Choroid plexus epithelial cell (primary cell): ENCODE results near the gene KRTAP10-6.

ENCODE experiments used
- DNase-seq: peaks from one replicate; pipeline ENCODE4 v3.0.0-alpha.2; 2010; ENCODE audit warnings: low read depth
- H3K4me3 ChIP-seq: 2 replicates; pipeline ENCODE4 v1.5.1; 2011; ENCODE audit warnings: low read depth, mild to moderate bottlenecking, control low read depth, low read length, moderate library complexity
- CTCF ChIP-seq: conservative IDR thresholded peaks from 2 replicates; pipeline ENCODE4 v1.5.1; 2011; ENCODE audit warnings: low read depth, mild to moderate bottlenecking, control low read depth, inconsistent platforms, low read length, moderate library complexity

Gene KRTAP10-6

GRCh38 chr21:44572959-44573583 is 19.2 kb downstream of the KRTAP10-6 start:
- no peak for DNase-seq
- no peak for TF ChIP-seq CTCF
- H3K4me3 ChIP-seq: no peak overlapping the region

- TF ChIP-seq CTCF: no peak
- H3K4me3 ChIP-seq: no peak overlapping the region
- DNase-seq: no peak
Observed at GRCh38 chr21:44571844-44572782, 20.2 kb downstream of the KRTAP10-6 start.

GRCh38 chr21:44571296-44571695 is 21.0 kb downstream of the KRTAP10-6 start:
- no peak overlapping the region for H3K4me3 ChIP-seq
- no peak for DNase-seq

GRCh38 chr21:44569861-44570517 is 22.3 kb downstream of the KRTAP10-6 start:
- DNase-seq: no peak
- no peak for TF ChIP-seq CTCF

More at GRCh38 chr21:44571296-44571695, 21.0 kb downstream of the KRTAP10-6 start:
- TF ChIP-seq CTCF: no peak

GRCh38 chr21:44568667-44569556 is 23.4 kb downstream of the KRTAP10-6 start:
- no peak for DNase-seq
- no peak for TF ChIP-seq CTCF
- no peak overlapping the region for H3K4me3 ChIP-seq

More at GRCh38 chr21:44569861-44570517, 22.3 kb downstream of the KRTAP10-6 start:
- no peak overlapping the region for H3K4me3 ChIP-seq

- no peak for DNase-seq
Observed at GRCh38 chr21:44568261-44568660, 24.0 kb downstream of the KRTAP10-6 start.

More at GRCh38 chr21:44568261-44568660, 24.0 kb downstream of the KRTAP10-6 start:
- no peak for TF ChIP-seq CTCF
- no peak overlapping the region for H3K4me3 ChIP-seq
